HepG2 (cell line): ENCODE data around the gene ULK4. TPM values are rescaled to one million over a fixed set of nuclear protein-coding genes. Genes with fewer than 3 reads are reported as not detected.

ENCODE experiments used
- ATAC-seq: fragments of 200-7000 bp; cut with Tn5 transposase; 3 replicates; pipeline ENCODE4 v1.9.1; 2020; ENCODE audit warnings: mild to moderate bottlenecking, moderate library complexity
- BruUV-seq: library from RNA; stranded (reverse); fragments of 400-500 nt; replicated peaks from 2 replicates; lab custom pipeline; 2021; lab: Mats Ljungman, UMichigan
- CTCF ChIA-PET: fragments of 300-600 bp; formaldehyde crosslinking; extraction: SDS; loops from one replicate; lab custom pipeline; 2021; ENCODE audit warnings: low total read pairs, inconsistent platforms, low intra/inter-chr PET ratio; lab: Yijun Ruan, JAX
- POLR2A ChIA-PET: fragments of 350-600 bp; sonication (Branson Sonifier 250); formaldehyde crosslinking; loops from one replicate; lab custom pipeline; 2020; ENCODE audit warnings: antibody characterized with exemption, inconsistent platforms; lab: Yijun Ruan, JAX
- DNase-seq: peaks from one replicate; pipeline ENCODE4 v3.0.0-alpha.2; 2015; ENCODE audit warnings: low spot score
- FAIRE-seq: peaks from 3 replicates; lab custom pipeline; 2011; peaks lifted over from hg19 to GRCh38; lab: Jason Lieb, UNC
- H2AFZ ChIP-seq: one replicate; pipeline ENCODE4 v1.6.1; 2011; ENCODE audit warnings: low read length, inconsistent platforms
- H3K27ac ChIP-seq: fragments of 300-600 bp; 3 replicates; pipeline ENCODE4 v1.8.0; 2011; ENCODE audit warnings: mixed run types, mild to moderate bottlenecking, mixed read lengths, low read length, inconsistent platforms; ENCODE audit not compliant: insufficient read depth; ENCODE audit errors: extremely low read length
- H3K27me3 ChIP-seq, 2 experiments: fragments of 200-600 bp in 1 of 2; 2 replicates in 1 of 2; 3 replicates in 1 of 2; pipeline versions ENCODE4 v1.6.0 to v1.8.0; 2011; ENCODE audit warnings: low read length in 2 of 2, mild to moderate bottlenecking in 2 of 2, moderate library complexity in 2 of 2, inconsistent platforms in 1 of 2; ENCODE audit not compliant: insufficient read depth in 2 of 2, control insufficient read depth in 1 of 2
- H3K36me3 ChIP-seq, 2 experiments: fragments of 200-600 bp in 1 of 2; replicated peaks in 1 of 2; 2 replicates in 1 of 2; 3 replicates in 1 of 2; pipeline versions ENCODE4 v1.5.1 to v1.8.0; 2011; ENCODE audit warnings: low read length in 2 of 2, inconsistent platforms in 1 of 2; ENCODE audit not compliant: insufficient read depth in 2 of 2, control insufficient read depth in 1 of 2
- H3K4me1 ChIP-seq: 2 replicates; pipeline ENCODE4 v1.5.1; 2012; ENCODE audit warnings: low read length, inconsistent platforms; ENCODE audit not compliant: insufficient read depth
- H3K4me2 ChIP-seq: 2 replicates; pipeline ENCODE4 v1.6.0; 2011; ENCODE audit warnings: low read depth, low read length, inconsistent platforms
- H3K4me3 ChIP-seq, 3 experiments: fragments of 200-600 bp in 1 of 3; sonication (generic), shearing (Covaris generic) in 1 of 3; replicated peaks in 1 of 3; 2 replicates each; pipeline ENCODE4 v1.5.1; 2011 to 2016; ENCODE audit warnings: low read length in 3 of 3, inconsistent platforms in 2 of 3, low read depth in 2 of 3, mild to moderate bottlenecking in 2 of 3, control low read depth in 1 of 3, mixed read lengths in 1 of 3; ENCODE audit not compliant: insufficient read depth in 1 of 3
- H3K79me2 ChIP-seq: one replicate; pipeline ENCODE4 v1.6.1; 2011; ENCODE audit warnings: low read length, inconsistent platforms; ENCODE audit not compliant: insufficient read depth
- H3K9ac ChIP-seq: 2 replicates; pipeline ENCODE4 v1.6.0; 2011; ENCODE audit warnings: mild to moderate bottlenecking, low read depth, low read length, inconsistent platforms; ENCODE audit not compliant: insufficient read depth
- H3K9me3 ChIP-seq: 2 replicates; pipeline ENCODE4 v1.5.1; 2012; ENCODE audit warnings: mild to moderate bottlenecking, low read length
- H4K20me1 ChIP-seq: 2 replicates; pipeline ENCODE4 v1.6.0; 2011; ENCODE audit warnings: inconsistent platforms, mild to moderate bottlenecking, low read length, moderate library complexity; ENCODE audit not compliant: insufficient read depth
- EEA1 ChIP-seq: sonication (generic); formaldehyde crosslinking; IDR thresholded peaks from 2 replicates; pipeline ENCODE4 v1.5.1; 2020; ENCODE audit warnings: mild to moderate bottlenecking, missing genetic modification reagents, borderline replicate concordance
- FOXM1 ChIP-seq: sonication (generic); formaldehyde crosslinking; IDR thresholded peaks from 2 replicates; pipeline ENCODE4 v1.5.0; 2020; ENCODE audit warnings: missing genetic modification reagents
- HNRNPLL ChIP-seq: fragments of 200-400 bp; formaldehyde crosslinking; IDR thresholded peaks from 2 replicates; pipeline ENCODE4 v1.6.1; 2017; ENCODE audit warnings: mild to moderate bottlenecking, low read depth, low read length; ENCODE audit not compliant: poor library complexity, severe bottlenecking
- KDM3A ChIP-seq: IDR thresholded peaks from 2 replicates; pipeline ENCODE4 v1.6.1; 2018; ENCODE audit warnings: low read depth, missing compliant biosample characterization
- MAF1 ChIP-seq: sonication (generic); formaldehyde crosslinking; IDR thresholded peaks from 2 replicates; pipeline ENCODE4 v1.5.0; 2020; ENCODE audit warnings: missing genetic modification reagents, borderline replicate concordance
- NAIF1 ChIP-seq: sonication (generic); formaldehyde crosslinking; IDR thresholded peaks from 2 replicates; pipeline ENCODE4 v1.5.0; 2020; ENCODE audit warnings: mild to moderate bottlenecking, missing genetic modification reagents, borderline replicate concordance
- NFRKB ChIP-seq: fragments of 450-650 bp; IDR thresholded peaks from 2 replicates; pipeline ENCODE4 v1.6.1; 2017
- NPAS2 ChIP-seq: sonication (generic); formaldehyde crosslinking; IDR thresholded peaks from 2 replicates; pipeline ENCODE4 v1.8.0; 2022; ENCODE audit warnings: mild to moderate bottlenecking, missing genetic modification reagents, borderline replicate concordance
- NRL ChIP-seq: sonication (generic); formaldehyde crosslinking; IDR thresholded peaks from 2 replicates; pipeline ENCODE4 v1.5.0; 2020; ENCODE audit warnings: missing genetic modification reagents, mild to moderate bottlenecking, moderate library complexity, borderline replicate concordance
- POGK ChIP-seq: sonication (generic); formaldehyde crosslinking; conservative IDR thresholded peaks from 2 replicates; pipeline ENCODE4 v1.8.0; 2022; ENCODE audit warnings: mild to moderate bottlenecking, moderate library complexity, missing genetic modification reagents
- STAT6 ChIP-seq: sonication (generic); formaldehyde crosslinking; IDR thresholded peaks from 2 replicates; pipeline ENCODE4 v1.4.0; 2020; ENCODE audit warnings: missing genetic modification reagents, mild to moderate bottlenecking, borderline replicate concordance
- TSC22D2 ChIP-seq: sonication (generic); formaldehyde crosslinking; IDR thresholded peaks from 2 replicates; pipeline ENCODE4 v1.5.1; 2020; ENCODE audit warnings: missing genetic modification reagents, mild to moderate bottlenecking, borderline replicate concordance
- UBTF ChIP-seq: sonication (generic); formaldehyde crosslinking; IDR thresholded peaks from 2 replicates; pipeline ENCODE4 v1.4.0; 2020; ENCODE audit warnings: mild to moderate bottlenecking, missing genetic modification reagents
- ZBTB43 ChIP-seq: sonication (generic); formaldehyde crosslinking; conservative IDR thresholded peaks from 2 replicates; pipeline ENCODE4 v1.4.0; 2020; ENCODE audit warnings: missing genetic modification reagents
- ZFP62 ChIP-seq: sonication (generic); formaldehyde crosslinking; IDR thresholded peaks from 2 replicates; pipeline ENCODE4 v1.4.0; 2020; ENCODE audit warnings: missing genetic modification reagents
- ZNF660 ChIP-seq: sonication (generic); formaldehyde crosslinking; IDR thresholded peaks from 2 replicates; pipeline ENCODE4 v1.5.1; 2020; ENCODE audit warnings: mild to moderate bottlenecking, low read depth, missing genetic modification reagents, borderline replicate concordance
- WGBS: methylation state at CpG from one replicate; pipeline ENCODE4 v1.1.6; 2017; ENCODE audit warnings: low lambda C conversion rate; 5-methylcytosine and 5-hydroxymethylcytosine counted together
- in situ Hi-C: cut with HindIII; loops from 2 replicates; pipeline ENCODE4 v1.10.0; 2017; ENCODE audit warnings: low pct_unique_long_range_greater_than_20kb; ENCODE audit not compliant: extremely low pct_ligation_motif_present
- intact Hi-C: fragments of 100-400 bp; cut with micrococcal nuclease; formaldehyde crosslinking; loops from one replicate; pipeline ENCODE4 v1.10.0; 2022; ENCODE audit not compliant: unreplicated experiment
- polyA plus RNA-seq, 8 experiments: library from polyadenylated mRNA; depleted of rRNA in 3 of 8; stranded (reverse) in 7 of 8; unstranded in 1 of 8; fragments of >200 nt; fragmentation: Illumina TruSeq in 4 of 8; extraction: Trizol in 4 of 8; gene quantifications; 2 replicates each; pipeline versions ENCODE4 v1.2.1 to v1.2.3, GENCODE V29; 2011 to 2016; ENCODE audit warnings: low read depth in 4 of 8, missing spikeins in 1 of 8, mixed read lengths in 1 of 8; ENCODE audit not compliant: insufficient read depth in 1 of 8
- total RNA-seq, 5 experiments: library from RNA; depleted of rRNA; stranded (reverse); fragments of >200 nt; fragmentation: Illumina TruSeq; extraction: Trizol; gene quantifications; 2 replicates each; pipeline ENCODE4 v1.2.3, GENCODE V29; 2016; ENCODE audit warnings: low read depth in 1 of 5

The ULK4 gene
- total and polyA plus RNA-seq, 2 of the 13 experiments (the other 11 are each of a cell fraction or from before 2014, with no cell fraction given), result 6.7 to 11.8 TPM

GRCh38 chr3:41223691-41224090 is 738.2 kb downstream of the ULK4 start:
- WGBS, result 94% methylated on average over 2 of the region's 2 CpGs
- intact Hi-C loops (no loop called here), in situ Hi-C loops (loop anchor here (25.0 kb wide), 1 partner anchor 636 kb away; no protein-coding TSS in a partner anchor)
- no peak overlapping the region for H3K27ac ChIP-seq
- DNase-seq (no peak), ATAC-seq (no peak), FAIRE-seq (no peak)
- no peaks in the 10 kb centered on the region for H3K27me3 ChIP-seq
- peaks cover 20 to 51% of the 10 kb centered on the region in 2 experiments for H3K36me3 ChIP-seq
- TF ChIP-seq NPAS2 (CRISPR knock-in tag) (no peak), TSC22D2 (no peak), KDM3A (CRISPR knock-in tag) (no peak), NFRKB (no peak), STAT6 (CRISPR knock-in tag) (no peak), NRL (CRISPR knock-in tag) (no peak), MAF1 (CRISPR knock-in tag) (no peak), NAIF1 (CRISPR knock-in tag) (no peak), UBTF (CRISPR knock-in tag) (no peak), ZBTB43 (CRISPR knock-in tag) (no peak), ZFP62 (CRISPR knock-in tag) (no peak), POGK (CRISPR knock-in tag) (no peak), EEA1 (CRISPR knock-in tag) (no peak), HNRNPLL (no peak), FOXM1 (CRISPR knock-in tag) (no peak), ZNF660 (no peak)
- peaks cover 96% of the 10 kb centered on the region for H3K79me2 ChIP-seq
- BruUV-seq, result no TSS peak
- H3K4me3 ChIP-seq, result no peak overlapping the region
- no peak overlapping the region for H3K4me2 ChIP-seq
- POLR2A ChIA-PET, result no interaction called here
- H4K20me1 ChIP-seq, result peaks cover 74% of the 10 kb centered on the region
- H3K9ac ChIP-seq, result no peak overlapping the region
- CTCF ChIA-PET, result no interaction called here
- peaks cover 35% of the 10 kb centered on the region for H3K4me1 ChIP-seq
- H2AFZ ChIP-seq, result no peak overlapping the region
- H3K9me3 ChIP-seq, result no peaks in the 10 kb centered on the region
